Adipocyte (in vitro differentiated cells): ENCODE data around the gene TRPM4.

ENCODE experiments used
- DNase-seq: peaks from one replicate; pipeline ENCODE4 v3.0.0-alpha.2; 2015; ENCODE audit warnings: low read depth
- H3K27me3 ChIP-seq: replicated peaks from 2 replicates; pipeline ENCODE4 v1.7.0; 2013; ENCODE audit warnings: mild to moderate bottlenecking, low read length, moderate library complexity; ENCODE audit not compliant: control insufficient read depth, insufficient read depth
- H3K36me3 ChIP-seq: 2 replicates; pipeline ENCODE4 v1.7.0; 2013; ENCODE audit warnings: low read length, mild to moderate bottlenecking, moderate library complexity; ENCODE audit not compliant: control insufficient read depth, insufficient read depth, severe bottlenecking
- H3K4me1 ChIP-seq: 2 replicates; pipeline ENCODE4 v1.7.0; 2013; ENCODE audit warnings: mild to moderate bottlenecking, low read length, moderate library complexity; ENCODE audit not compliant: control insufficient read depth, insufficient read depth
- H3K4me3 ChIP-seq: 2 replicates; pipeline ENCODE4 v1.7.0; 2013; ENCODE audit warnings: mild to moderate bottlenecking, low read length, moderate library complexity
- H3K9ac ChIP-seq: 2 replicates; pipeline ENCODE4 v1.7.0; 2013; ENCODE audit warnings: mild to moderate bottlenecking, low read length, moderate library complexity
- H3K9me3 ChIP-seq: 2 replicates; pipeline ENCODE4 v1.7.0; 2013; ENCODE audit warnings: mild to moderate bottlenecking, low read length, moderate library complexity; ENCODE audit not compliant: control insufficient read depth

The TRPM4 gene

DNA sequence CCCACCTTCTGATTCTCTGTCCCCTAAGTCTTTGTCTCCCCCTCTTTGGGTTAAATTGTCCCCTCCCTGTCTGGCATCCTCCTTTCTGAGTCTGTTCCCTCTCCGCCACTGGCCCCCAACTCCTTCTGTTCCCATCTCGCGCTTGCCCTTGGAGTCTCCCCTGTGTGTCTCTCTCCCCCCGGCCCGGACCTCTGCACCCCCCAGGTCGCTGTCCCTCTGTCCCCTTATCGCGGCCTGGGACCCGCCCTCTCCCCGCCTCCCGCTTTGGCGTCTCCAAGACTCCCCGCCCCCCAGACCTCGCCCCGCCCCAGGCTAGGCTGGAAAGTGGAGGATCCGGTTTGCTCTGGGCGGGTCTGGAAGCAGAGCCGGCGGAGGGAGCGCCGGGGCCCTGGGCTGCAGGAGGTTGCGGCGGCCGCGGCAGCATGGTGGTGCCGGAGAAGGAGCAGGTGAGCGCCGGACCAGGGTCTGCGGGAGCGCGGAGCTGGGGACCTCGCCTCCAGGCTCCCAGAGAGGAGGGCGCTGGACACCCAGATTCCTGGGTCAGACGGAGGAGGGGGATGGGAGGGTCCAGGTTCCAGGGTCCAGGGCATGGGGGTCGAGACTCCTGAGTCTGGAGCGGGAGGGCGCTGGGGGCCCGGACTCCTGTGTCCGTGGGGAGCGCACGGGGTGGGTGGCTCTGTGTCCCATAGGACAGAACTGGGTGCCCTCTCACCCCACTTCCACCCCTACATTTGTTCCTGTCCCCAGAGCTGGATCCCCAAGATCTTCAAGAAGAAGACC is at the start of gene TRPM4:
TRPM4 (plus strand) TSS at position 348 of the 780 bp plus-strand sequence; CDS start at position 423, 75 bp downstream.
- Histone ChIP-seq H3K27me3 (peaks cover 4% of the 10 kb centered on the region), H3K36me3 (no peaks in the 10 kb centered on the region), H3K9ac (peak within 1 kb of the TSS; percentile 96), H3K4me1 (peaks cover 10% of the 10 kb centered on the region), H3K9me3 (no peaks in the 10 kb centered on the region), H3K4me3 (peak within 1 kb of the TSS; percentile 96)
- DNase-seq, result peak; percentile 95

GRCh38 chr19:49109051-49109450 is 48.5 kb upstream of the TRPM4 start:
- peaks cover 57% of the 10 kb centered on the region for H3K36me3 ChIP-seq
- no peaks in the 10 kb centered on the region for H3K9me3 ChIP-seq
- peaks cover 22% of the 10 kb centered on the region for H3K4me1 ChIP-seq
- no peaks in the 10 kb centered on the region for H3K27me3 ChIP-seq
- DNase-seq, result no peak
- no peak overlapping the region for H3K4me3 ChIP-seq
- H3K9ac ChIP-seq, result no peak overlapping the region

DNA sequence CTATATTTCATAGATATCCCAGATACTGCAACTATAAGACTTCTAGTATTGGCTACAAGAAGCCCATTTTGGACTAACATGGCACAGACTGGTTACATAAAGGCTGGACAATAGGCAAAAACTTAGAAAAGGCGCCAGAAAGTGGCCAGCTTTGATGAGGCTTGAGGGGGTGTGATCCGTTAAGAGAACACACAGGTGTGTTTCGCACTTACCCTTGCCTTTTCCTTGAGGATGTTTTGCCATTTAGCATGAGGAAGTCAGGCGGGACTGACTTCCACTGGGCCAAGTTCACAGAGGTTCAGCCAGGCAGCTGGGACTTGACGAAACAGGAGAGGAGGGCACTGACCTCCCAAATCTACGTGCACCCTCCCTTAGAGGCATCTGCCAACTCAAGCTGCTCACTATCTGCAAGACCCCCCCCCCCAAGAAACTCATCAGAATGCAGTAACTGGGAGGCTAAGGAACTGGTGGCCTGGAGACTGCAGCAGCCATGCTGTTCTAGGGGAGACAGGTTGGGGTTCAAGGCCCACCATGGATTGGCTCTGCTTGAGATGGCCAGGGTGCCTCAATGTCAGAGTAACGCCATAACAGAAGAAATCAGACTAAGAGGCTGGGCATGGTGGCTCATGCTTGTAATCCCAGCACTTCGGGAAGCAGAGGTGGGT is 47.9 kb upstream of the TRPM4 start:
- no peak for DNase-seq
- H3K9ac ChIP-seq, result no peak overlapping the region
- H3K36me3 ChIP-seq, result peaks cover 51% of the 10 kb centered on the region
- no peaks in the 10 kb centered on the region for H3K27me3 ChIP-seq
- peaks cover 22% of the 10 kb centered on the region for H3K4me1 ChIP-seq
- no peak overlapping the region for H3K4me3 ChIP-seq
- H3K9me3 ChIP-seq, result no peaks in the 10 kb centered on the region

- peaks cover 27% of the 10 kb centered on the region for H3K4me1 ChIP-seq
- DNase-seq, result peak; percentile 43
- no peak overlapping the region for H3K4me3 ChIP-seq
- no peaks in the 10 kb centered on the region for H3K9me3 ChIP-seq
- peaks cover 43% of the 10 kb centered on the region for H3K36me3 ChIP-seq
- H3K9ac ChIP-seq, result no peak overlapping the region
- no peaks in the 10 kb centered on the region for H3K27me3 ChIP-seq
Observed at GRCh38 chr19:49110567-49110966, 47.0 kb upstream of the TRPM4 start.

DNA sequence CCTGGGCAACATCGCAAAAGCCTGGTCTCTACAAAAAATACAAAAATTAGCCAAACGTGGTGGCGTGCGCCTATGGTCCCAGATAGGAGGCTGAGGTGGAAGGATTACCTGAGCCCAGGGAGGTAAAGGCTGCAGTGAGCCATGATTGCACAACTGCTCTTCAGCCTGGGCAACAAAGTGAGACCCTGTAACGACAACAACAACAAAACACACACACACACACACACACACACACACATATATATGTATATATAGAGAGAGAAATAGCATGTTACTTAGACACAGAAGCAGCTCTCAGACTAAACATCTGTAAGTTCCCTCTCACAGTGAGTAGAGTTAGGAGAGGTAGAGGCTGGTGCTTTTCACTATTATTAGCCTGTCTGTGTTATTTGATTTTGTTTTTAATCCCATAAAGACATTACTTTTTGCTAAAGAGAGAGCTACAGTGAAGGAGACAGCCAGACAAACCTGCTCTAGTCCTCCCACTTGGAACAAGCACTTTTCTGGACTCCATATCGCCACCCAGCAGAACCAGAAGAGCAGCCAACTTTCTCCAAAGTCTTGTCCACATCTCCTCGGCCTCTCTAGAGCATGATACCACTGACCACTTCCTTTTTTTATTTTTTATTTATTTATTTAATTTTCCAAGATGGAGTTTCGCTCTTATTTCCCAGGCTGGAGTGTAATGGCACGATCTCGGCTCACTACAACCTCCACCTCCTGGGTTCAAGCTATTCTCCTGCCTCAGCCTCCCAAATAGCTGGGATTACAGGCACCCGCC is 46.2 kb upstream of the TRPM4 start:
- Histone ChIP-seq H3K9me3 (no peaks in the 10 kb centered on the region), H3K36me3 (peaks cover 35% of the 10 kb centered on the region), H3K27me3 (no peaks in the 10 kb centered on the region), H3K4me3 (no peak overlapping the region), H3K4me1 (peaks cover 27% of the 10 kb centered on the region), H3K9ac (no peak overlapping the region)
- DNase-seq, result no peak

- H3K4me1 ChIP-seq, result peaks cover 37% of the 10 kb centered on the region
- H3K36me3 ChIP-seq, result peaks cover 9% of the 10 kb centered on the region
- DNase-seq, result peak; percentile 88
- peak within 1 kb of the TSS; percentile 86 for H3K4me3 ChIP-seq
- H3K9ac ChIP-seq, result peak within 1 kb of the TSS; percentile 89
- H3K27me3 ChIP-seq, result no peaks in the 10 kb centered on the region
- H3K9me3 ChIP-seq, result no peaks in the 10 kb centered on the region
Observed at GRCh38 chr19:49113762-49114629, 43.6 kb upstream of the TRPM4 start, which contains the start of gene LIN7B. LIN7B (plus strand) TSS chr19:49114370; CDS start chr19:49114405, 35 bp downstream.

- peak; percentile 76 for DNase-seq
- Histone ChIP-seq H3K27me3 (no peaks in the 10 kb centered on the region), H3K4me3 (peak overlapping the region; percentile 86), H3K9me3 (no peaks in the 10 kb centered on the region), H3K4me1 (peaks cover 40% of the 10 kb centered on the region), H3K36me3 (peaks cover under 1% of the 10 kb centered on the region), H3K9ac (peak overlapping the region; percentile 89)
Observed at GRCh38 chr19:49114630-49115363, 42.8 kb upstream of the TRPM4 start.

- Histone ChIP-seq H3K36me3 (no peaks in the 10 kb centered on the region), H3K4me1 (peaks cover 24% of the 10 kb centered on the region), H3K9ac (no peak overlapping the region), H3K9me3 (no peaks in the 10 kb centered on the region), H3K27me3 (peaks cover 8% of the 10 kb centered on the region), H3K4me3 (no peak overlapping the region)
- DNase-seq, result no peak
Observed at GRCh38 chr19:49116544-49116943, 41.0 kb upstream of the TRPM4 start.

DNA sequence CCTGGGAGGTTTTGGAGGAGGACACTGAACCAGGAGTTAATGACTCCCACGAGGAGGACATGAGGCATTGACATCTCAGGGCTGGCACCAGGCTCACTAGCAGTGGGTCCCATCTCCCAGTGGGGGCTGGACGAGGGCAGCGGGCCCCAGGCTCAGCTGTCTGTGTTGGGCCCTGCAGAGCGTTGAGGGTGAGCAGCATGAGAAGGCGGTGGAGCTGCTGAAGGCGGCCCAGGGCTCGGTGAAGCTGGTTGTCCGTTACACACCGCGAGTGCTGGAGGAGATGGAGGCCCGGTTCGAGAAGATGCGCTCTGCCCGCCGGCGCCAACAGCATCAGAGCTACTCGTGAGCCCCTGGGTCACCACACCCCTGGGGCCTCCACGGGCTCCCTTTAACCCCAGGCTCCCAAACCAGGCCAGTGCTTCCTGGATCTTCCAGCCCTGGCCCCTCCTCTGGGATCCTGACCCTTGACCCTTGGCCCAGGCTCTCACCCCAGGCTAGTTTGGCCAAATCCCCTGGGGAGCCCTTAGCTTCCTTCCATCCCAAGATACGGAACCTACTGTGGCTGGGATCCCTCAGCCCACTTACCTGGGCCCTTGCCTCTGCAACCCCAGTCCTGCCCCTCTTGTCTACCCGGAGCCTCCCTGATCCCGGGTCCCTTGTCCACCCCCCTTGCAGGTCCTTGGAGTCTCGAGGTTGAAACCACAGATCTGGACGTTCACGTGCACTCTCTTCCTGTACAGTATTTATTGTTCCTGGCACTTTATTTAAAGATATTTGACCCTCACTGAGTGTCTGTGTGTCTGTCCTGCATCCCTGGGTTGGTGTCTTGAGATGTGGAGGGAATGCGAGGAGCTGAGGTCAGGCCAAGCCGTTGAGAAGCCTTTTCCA is 39.7 kb upstream of the TRPM4 start:
- Histone ChIP-seq H3K9me3 (no peaks in the 10 kb centered on the region), H3K36me3 (no peaks in the 10 kb centered on the region), H3K4me3 (peak overlapping the region; percentile 85), H3K27me3 (peaks cover 8% of the 10 kb centered on the region), H3K4me1 (peaks cover 24% of the 10 kb centered on the region), H3K9ac (peak overlapping the region; percentile 87)
- no peak for DNase-seq
